Activated naive CD8-positive, alpha-beta T cell treated with anti-CD3 and anti-CD28 coated beads for 36 hours (primary cell): ENCODE measurements around the gene AGFG1. TPM values are rescaled to one million over a fixed set of nuclear protein-coding genes. Genes with fewer than 3 reads are reported as not detected.

ENCODE experiments used
- DNase-seq: peaks from one replicate; pipeline ENCODE4 v3.0.0; 2021
- H3K27ac Mint-ChIP-seq: one replicate; pipeline ENCODE4 v1.8.0; 2022; ENCODE audit warnings: mild to moderate bottlenecking, moderate library complexity, mixed read lengths
- H3K27me3 Mint-ChIP-seq: one replicate; pipeline ENCODE4 v1.8.0; 2022; ENCODE audit warnings: mild to moderate bottlenecking, mixed read lengths
- H3K36me3 Mint-ChIP-seq: one replicate; pipeline ENCODE4 v1.8.0; 2021; ENCODE audit warnings: mild to moderate bottlenecking, mixed read lengths
- H3K4me1 Mint-ChIP-seq: one replicate; pipeline ENCODE4 v1.8.0; 2021; ENCODE audit warnings: mixed read lengths
- H3K4me3 Mint-ChIP-seq: one replicate; pipeline ENCODE4 v1.8.0; 2022; ENCODE audit warnings: mild to moderate bottlenecking, moderate library complexity, mixed read lengths
- H3K9me3 Mint-ChIP-seq: one replicate; pipeline ENCODE4 v1.8.0; 2022; ENCODE audit warnings: mixed read lengths
- total RNA-seq, 2 experiments: library from RNA; stranded (reverse); gene quantifications; one replicate each; pipeline ENCODE4 v1.2.3, GENCODE V29; 2021

The AGFG1 gene
- total RNA-seq, 2 experiments from 2014 or later, result 151 to 162 TPM

GRCh38 chr2:227454323-227454860 is 17.6 kb upstream of the AGFG1 start:
- peaks cover 59% of the 10 kb centered on the region for H3K4me1 Mint-ChIP-seq
- no peak overlapping the region for H3K4me3 Mint-ChIP-seq
- DNase-seq, result no peak
- H3K9me3 Mint-ChIP-seq, result no peaks in the 10 kb centered on the region
- peaks cover 5% of the 10 kb centered on the region for H3K36me3 Mint-ChIP-seq
- H3K27ac Mint-ChIP-seq, result peak overlapping the region; percentile 58
- H3K27me3 Mint-ChIP-seq, result no peaks in the 10 kb centered on the region

- Mint-ChIP-seq H3K9me3 (no peaks in the 10 kb centered on the region), H3K36me3 (peaks cover 7% of the 10 kb centered on the region), H3K27ac (peak overlapping the region; percentile 30), H3K27me3 (no peaks in the 10 kb centered on the region), H3K4me3 (no peak overlapping the region), H3K4me1 (peaks cover 67% of the 10 kb centered on the region)
- DNase-seq, result no peak
Observed at GRCh38 chr2:227455200-227455599, 16.8 kb upstream of the AGFG1 start.

- DNase-seq, result no peak
- Mint-ChIP-seq H3K4me1 (peaks cover 71% of the 10 kb centered on the region), H3K36me3 (peaks cover 8% of the 10 kb centered on the region), H3K27ac (peak overlapping the region; percentile 40), H3K27me3 (no peaks in the 10 kb centered on the region), H3K4me3 (no peak overlapping the region), H3K9me3 (no peaks in the 10 kb centered on the region)
Observed at GRCh38 chr2:227456102-227456501, 15.9 kb upstream of the AGFG1 start.

- no peak overlapping the region for H3K4me3 Mint-ChIP-seq
- peak; percentile 44 for DNase-seq
- peak overlapping the region; percentile 81 for H3K27ac Mint-ChIP-seq
- H3K36me3 Mint-ChIP-seq, result peaks cover 8% of the 10 kb centered on the region
- no peaks in the 10 kb centered on the region for H3K27me3 Mint-ChIP-seq
- no peaks in the 10 kb centered on the region for H3K9me3 Mint-ChIP-seq
- peaks cover 72% of the 10 kb centered on the region for H3K4me1 Mint-ChIP-seq
Observed at GRCh38 chr2:227456772-227457171, 15.2 kb upstream of the AGFG1 start.

DNA sequence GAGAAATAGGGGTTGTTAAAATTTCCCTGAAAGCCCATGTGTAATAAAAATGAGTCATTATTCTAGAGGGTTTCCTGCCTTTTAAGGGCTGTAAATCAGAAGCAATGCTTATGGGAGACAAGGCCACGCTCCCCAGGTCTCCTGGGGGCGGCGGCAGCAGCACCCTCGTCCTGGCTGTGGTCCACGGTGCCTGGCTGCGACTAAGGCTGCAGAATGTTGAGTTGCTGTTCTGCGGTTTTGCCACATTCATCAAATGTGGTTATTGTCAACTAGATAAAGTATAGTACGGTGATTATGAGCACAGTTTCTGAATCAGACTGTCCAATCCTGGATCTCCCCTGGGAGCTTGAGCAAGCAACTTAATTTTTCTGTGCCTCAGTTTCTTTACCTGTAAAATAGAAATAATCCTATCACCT is 11.9 kb upstream of the AGFG1 start:
- Mint-ChIP-seq H3K4me1 (peaks cover 84% of the 10 kb centered on the region), H3K27ac (peak overlapping the region; percentile 90), H3K4me3 (peak overlapping the region; percentile 60), H3K9me3 (no peaks in the 10 kb centered on the region), H3K27me3 (no peaks in the 10 kb centered on the region), H3K36me3 (peaks cover 8% of the 10 kb centered on the region)
- peak; percentile 88 for DNase-seq

GRCh38 chr2:227460833-227461232 is 11.1 kb upstream of the AGFG1 start:
- Mint-ChIP-seq H3K9me3 (no peaks in the 10 kb centered on the region), H3K36me3 (peaks cover 8% of the 10 kb centered on the region), H3K27me3 (no peaks in the 10 kb centered on the region), H3K4me3 (peak overlapping the region; percentile 60), H3K4me1 (peaks cover 87% of the 10 kb centered on the region), H3K27ac (peak overlapping the region; percentile 90)
- peak; percentile 18 for DNase-seq

- no peak for DNase-seq
- Mint-ChIP-seq H3K36me3 (peaks cover 12% of the 10 kb centered on the region), H3K27ac (peak overlapping the region; percentile 99), H3K4me3 (peak overlapping the region; percentile 24), H3K9me3 (no peaks in the 10 kb centered on the region), H3K27me3 (no peaks in the 10 kb centered on the region), H3K4me1 (peaks cover 87% of the 10 kb centered on the region)
Observed at GRCh38 chr2:227461811-227462461, 10.0 kb upstream of the AGFG1 start.

DNA sequence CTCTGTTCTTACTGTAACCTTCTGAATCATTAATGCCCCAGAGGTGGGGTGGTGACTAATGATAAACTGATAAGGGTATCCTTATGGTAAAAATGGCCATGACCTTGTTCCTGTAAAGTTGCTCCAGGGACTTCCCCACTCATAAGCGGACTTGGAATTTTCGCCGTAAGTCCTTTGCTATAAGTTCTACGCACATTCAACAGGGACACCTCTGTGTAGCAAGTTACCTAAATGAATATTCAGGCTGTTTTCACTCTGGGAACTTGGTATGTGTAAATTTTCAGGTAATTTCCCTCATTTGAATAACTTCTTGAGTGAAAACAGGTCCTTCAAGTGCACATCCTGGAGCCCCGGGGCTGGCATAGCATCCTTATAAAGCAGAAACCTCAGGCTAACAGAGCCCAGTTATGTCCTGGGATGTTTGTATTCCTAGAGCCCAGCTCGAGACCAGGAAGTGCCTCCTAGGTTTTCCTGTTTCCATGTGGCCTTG is 9.4 kb upstream of the AGFG1 start:
- Mint-ChIP-seq H3K27me3 (no peaks in the 10 kb centered on the region), H3K27ac (peak overlapping the region; percentile 99), H3K36me3 (peaks cover 12% of the 10 kb centered on the region), H3K9me3 (no peaks in the 10 kb centered on the region), H3K4me3 (peak overlapping the region; percentile 56), H3K4me1 (peaks cover 89% of the 10 kb centered on the region)
- peak; percentile 44 for DNase-seq

DNA sequence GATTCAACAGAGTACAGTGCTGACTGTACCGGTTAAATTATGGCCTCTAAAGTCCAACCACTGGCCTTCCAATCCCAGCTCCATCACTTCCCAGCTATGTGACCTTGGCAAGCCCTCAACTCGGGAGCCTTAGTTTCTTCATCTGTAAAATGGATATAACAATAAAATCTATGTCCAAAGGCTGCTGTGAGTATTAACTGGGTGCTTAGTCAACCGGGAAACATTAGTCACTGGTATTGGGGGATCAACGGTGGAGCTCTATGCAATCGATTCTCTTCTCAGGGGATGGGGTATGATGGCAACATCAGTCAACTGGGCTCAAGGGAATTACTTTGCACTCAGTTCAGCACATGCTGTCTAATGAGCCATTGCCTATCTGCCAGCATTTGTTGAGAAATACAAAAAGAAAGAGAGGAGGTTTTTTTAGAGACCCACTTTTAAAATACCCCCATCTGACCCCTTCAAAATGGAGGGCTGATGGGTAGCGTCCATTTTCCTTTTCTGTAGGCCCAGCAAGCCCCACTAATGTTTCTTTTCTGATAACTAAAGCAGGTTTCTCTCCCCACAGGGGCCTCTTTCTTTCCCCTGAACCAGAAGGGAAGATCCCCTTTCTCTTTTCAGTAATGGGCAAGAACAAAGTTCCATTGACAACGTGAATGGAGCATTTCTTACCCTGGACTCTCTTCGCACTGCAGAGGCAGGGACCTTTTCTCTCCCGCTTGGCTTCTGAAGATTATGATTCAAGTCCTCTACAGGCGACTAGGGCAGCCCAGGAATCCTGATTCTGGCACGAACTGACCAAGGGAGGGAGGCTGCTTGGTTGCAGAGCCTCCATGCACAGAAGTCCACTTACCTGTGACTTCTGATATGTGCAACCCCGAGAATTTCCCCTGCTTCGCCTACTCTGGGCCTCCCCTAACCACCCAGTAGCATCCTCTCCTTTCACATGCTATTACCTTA is 8.7 kb upstream of the AGFG1 start:
- Mint-ChIP-seq H3K4me1 (peaks cover 90% of the 10 kb centered on the region), H3K9me3 (no peaks in the 10 kb centered on the region), H3K36me3 (peaks cover 12% of the 10 kb centered on the region), H3K27me3 (no peaks in the 10 kb centered on the region), H3K4me3 (peak overlapping the region; percentile 56), H3K27ac (peak overlapping the region; percentile 99)
- peak; percentile 40 for DNase-seq

DNA sequence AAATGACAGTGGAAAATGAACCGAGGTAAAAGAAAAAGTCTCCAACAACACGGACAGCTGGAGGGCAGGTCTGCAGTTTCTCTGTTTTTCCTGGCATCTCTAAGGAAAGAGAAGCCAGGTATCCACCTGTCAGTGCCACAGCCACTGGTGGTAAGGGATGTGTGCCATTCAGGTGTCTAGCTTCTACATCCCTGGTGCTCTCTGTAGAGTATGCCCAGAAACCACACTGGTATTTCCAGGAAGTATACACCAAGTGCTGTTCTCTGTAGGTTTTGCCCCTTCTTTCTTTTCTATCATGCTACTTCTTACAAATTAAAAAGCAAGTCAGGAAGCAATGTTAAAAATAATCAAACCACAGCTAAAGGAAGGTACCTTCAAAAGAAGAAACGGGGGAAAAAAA is 7.6 kb upstream of the AGFG1 start:
- peak; percentile 33 for DNase-seq
- H3K27me3 Mint-ChIP-seq, result no peaks in the 10 kb centered on the region
- peaks cover 84% of the 10 kb centered on the region for H3K4me1 Mint-ChIP-seq
- peak overlapping the region; percentile 99 for H3K27ac Mint-ChIP-seq
- H3K9me3 Mint-ChIP-seq, result no peaks in the 10 kb centered on the region
- peak overlapping the region; percentile 56 for H3K4me3 Mint-ChIP-seq
- H3K36me3 Mint-ChIP-seq, result peaks cover 9% of the 10 kb centered on the region

DNA sequence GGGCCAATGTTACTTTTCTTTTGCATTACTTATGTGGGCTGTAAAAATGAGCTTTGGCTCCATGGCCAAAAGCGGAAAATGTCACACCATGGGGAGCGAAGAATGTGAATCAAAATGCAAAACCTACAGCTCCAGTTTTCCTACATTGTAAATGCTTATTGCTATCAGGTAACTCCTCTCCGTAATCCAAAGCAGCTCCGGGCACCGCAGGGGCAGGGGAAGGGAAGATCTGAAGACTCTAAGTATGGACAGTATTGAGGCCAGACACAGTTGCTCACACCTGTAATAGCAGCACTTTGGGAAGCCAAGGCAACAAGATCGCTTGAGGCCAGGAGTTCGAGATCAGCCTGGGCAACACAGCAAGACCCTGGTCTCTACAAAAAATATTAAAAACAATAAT is 7.1 kb upstream of the AGFG1 start:
- H3K9me3 Mint-ChIP-seq, result no peaks in the 10 kb centered on the region
- peaks cover 9% of the 10 kb centered on the region for H3K36me3 Mint-ChIP-seq
- peak; percentile 22 for DNase-seq
- peaks cover 79% of the 10 kb centered on the region for H3K4me1 Mint-ChIP-seq
- H3K27ac Mint-ChIP-seq, result peak overlapping the region; percentile 99
- H3K4me3 Mint-ChIP-seq, result peak overlapping the region; percentile 56
- no peaks in the 10 kb centered on the region for H3K27me3 Mint-ChIP-seq

DNA sequence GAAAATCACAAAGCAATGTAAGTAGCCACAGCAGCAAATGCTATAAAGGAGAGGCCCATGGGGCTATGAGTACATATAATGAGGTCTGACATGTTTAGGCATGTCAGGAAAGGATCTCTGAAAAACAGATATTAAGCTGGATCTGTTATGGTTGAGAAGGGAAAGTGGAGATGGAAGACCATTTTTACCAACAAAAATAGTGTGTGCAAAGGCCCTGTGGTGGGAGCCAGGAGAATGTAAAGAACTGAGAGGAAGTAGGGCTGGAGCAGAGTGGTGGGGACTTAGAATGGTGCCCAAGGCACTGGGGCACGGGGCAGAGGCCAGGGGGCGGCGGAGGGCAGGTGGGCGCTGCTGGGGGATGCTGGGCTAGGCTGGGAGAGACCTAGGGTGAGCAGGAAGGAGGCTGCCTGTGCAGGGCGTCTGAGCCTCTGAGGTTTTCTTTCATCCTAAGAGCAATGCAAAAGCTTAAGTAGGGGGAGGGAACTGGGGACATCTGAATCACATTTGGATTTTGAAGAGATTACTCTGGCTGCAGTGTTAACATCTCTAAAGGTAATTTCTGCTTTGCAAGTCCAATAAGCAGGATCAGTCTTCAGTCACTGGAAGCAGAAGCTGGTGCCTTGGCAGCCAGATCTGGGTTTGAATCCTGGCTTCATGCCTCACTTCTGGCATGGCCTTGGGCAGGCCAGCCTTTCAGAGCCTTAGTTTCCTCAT is 4.9 kb upstream of the AGFG1 start:
- no peak overlapping the region for H3K4me3 Mint-ChIP-seq
- H3K27ac Mint-ChIP-seq, result peak overlapping the region; percentile 80

DNA sequence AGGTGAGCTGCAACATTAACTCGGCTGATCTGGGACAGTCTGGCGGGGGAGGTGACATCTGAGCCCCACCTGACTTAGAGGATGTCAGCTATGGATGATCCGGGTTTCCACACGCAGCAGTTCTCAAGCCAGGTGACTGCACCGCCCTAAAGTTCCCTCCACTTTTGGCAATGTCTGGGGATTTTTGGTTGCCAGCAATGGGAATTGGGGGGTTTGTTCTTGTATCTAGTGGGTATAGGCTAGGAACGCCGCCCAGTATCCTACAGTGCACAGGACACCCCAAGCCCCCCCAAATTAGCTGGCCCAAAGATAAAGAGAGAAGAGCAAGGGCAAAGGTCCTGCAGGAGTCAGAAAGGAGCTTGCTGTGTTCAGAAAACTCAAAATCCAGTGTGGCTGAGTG is 544 bp upstream of the AGFG1 start:
- H3K27me3 Mint-ChIP-seq, result no peaks in the 10 kb centered on the region
- no peaks in the 10 kb centered on the region for H3K9me3 Mint-ChIP-seq
- H3K27ac Mint-ChIP-seq, result peak overlapping the region; percentile 47
- DNase-seq, result no peak
- H3K36me3 Mint-ChIP-seq, result peaks cover 14% of the 10 kb centered on the region
- peak overlapping the region; percentile 49 for H3K4me3 Mint-ChIP-seq
- peaks cover 54% of the 10 kb centered on the region for H3K4me1 Mint-ChIP-seq

More for the DNA sequence above, 4.9 kb upstream of the AGFG1 start:
- H3K36me3 Mint-ChIP-seq, result peaks cover 6% of the 10 kb centered on the region
- no peak for DNase-seq
- no peaks in the 10 kb centered on the region for H3K9me3 Mint-ChIP-seq
- H3K27me3 Mint-ChIP-seq, result no peaks in the 10 kb centered on the region
- peaks cover 73% of the 10 kb centered on the region for H3K4me1 Mint-ChIP-seq

DNA sequence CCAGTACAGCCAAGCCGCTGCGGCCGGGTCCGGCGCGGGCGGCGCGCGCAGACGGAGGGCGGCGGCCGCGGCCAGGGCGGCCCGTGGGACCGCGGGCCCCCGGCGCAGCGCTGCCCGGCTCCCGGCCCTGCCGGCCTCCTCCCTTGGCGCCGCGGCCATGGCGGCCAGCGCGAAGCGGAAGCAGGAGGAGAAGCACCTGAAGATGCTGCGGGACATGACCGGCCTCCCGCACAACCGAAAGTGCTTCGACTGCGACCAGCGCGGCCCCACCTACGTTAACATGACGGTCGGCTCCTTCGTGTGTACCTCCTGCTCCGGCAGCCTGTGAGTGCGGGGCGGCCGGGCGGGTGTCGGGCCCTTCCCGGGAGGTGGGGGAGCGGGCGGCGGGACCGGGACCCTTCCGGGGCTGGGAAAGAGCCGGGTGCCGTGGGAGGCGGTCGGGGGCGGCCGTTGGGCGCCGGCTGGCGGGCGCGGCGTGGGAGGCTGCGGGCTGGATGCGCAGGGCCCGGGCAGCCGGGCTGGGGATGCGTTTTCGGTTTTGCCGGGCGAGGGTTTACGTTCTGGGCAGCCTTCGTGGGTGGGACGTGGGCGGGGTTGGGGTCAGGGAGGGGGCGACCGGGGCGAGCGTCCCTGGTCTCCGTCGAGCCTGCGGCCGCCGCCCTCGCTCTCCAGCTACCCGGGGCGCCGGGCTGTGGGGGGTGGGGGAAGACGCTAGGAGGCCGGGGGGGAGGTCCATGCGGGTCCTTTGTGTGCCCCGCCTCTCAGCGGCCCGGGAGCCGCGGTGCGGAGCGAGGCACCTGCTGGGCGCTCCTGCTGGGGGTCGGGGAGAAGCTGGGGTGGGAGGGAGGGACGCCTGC is 537 bp downstream of the AGFG1 start:
- peak overlapping the region; percentile 83 for H3K27ac Mint-ChIP-seq
- peak overlapping the region; percentile 97 for H3K4me3 Mint-ChIP-seq
- H3K4me1 Mint-ChIP-seq, result peaks cover 46% of the 10 kb centered on the region
- peaks cover 12% of the 10 kb centered on the region for H3K36me3 Mint-ChIP-seq
- peak; percentile 67 for DNase-seq
- no peaks in the 10 kb centered on the region for H3K27me3 Mint-ChIP-seq
- H3K9me3 Mint-ChIP-seq, result no peaks in the 10 kb centered on the region
